ENCODE data around the gene KIF6. TPM values are rescaled to one million over a fixed set of nuclear protein-coding genes. Genes with fewer than 3 reads are reported as not detected.

The KIF6 gene
- polyA plus RNA-seq, 3 donors = not detected

- Mint-ChIP-seq H3K9me3 (peaks cover 0 to 2% (median 2%) of the 10 kb centered on the region in 7 donors), H3K27me3 (ENCODE audit: low read depth in 3 of 3) (peaks cover 0 to 2% (median 1%) of the 10 kb centered on the region in 3 donors), H3K4me3 (no peak overlapping the region), H3K27ac (no peak overlapping the region), H3K4me1 (no peaks in the 10 kb centered on the region), H3K36me3 (no peaks in the 10 kb centered on the region)
- intact Hi-C loops (cut with micrococcal nuclease) = no loop called here
- H3K4me3 ChIP-seq (replicated peaks in 1 of 3; ENCODE audit: low read depth in 2 of 3, low read length in 3 of 3) = no peak overlapping the region
- H3K4me1 ChIP-seq (ENCODE audit: control insufficient read depth in 1 of 2, insufficient read depth in 2 of 2, low read length in 2 of 2) = no peaks in the 10 kb centered on the region
- no peak overlapping the region for H2AFZ ChIP-seq (ENCODE audit: insufficient read depth, low read depth, low read length, poor library complexity, severe bottlenecking)
- no peaks in the 10 kb centered on the region for H3K27me3 ChIP-seq (ENCODE audit: control insufficient read depth in 2 of 2, insufficient read depth in 2 of 2, low read length in 2 of 2)
- H3K9ac ChIP-seq (ENCODE audit: insufficient read depth, low read length, poor library complexity, severe bottlenecking) = no peak overlapping the region
- no peak for DNase-seq
- no peaks in the 10 kb centered on the region for H3K79me2 ChIP-seq (ENCODE audit: insufficient read depth, low read length)
- TF ChIP-seq CTCF (IDR thresholded peaks at IDR 0.05) = no peak
- no peaks in the 10 kb centered on the region for H4K20me1 ChIP-seq (ENCODE audit: insufficient read depth, low read length)
- H3K9me3 ChIP-seq (replicated peaks in 1 of 2; ENCODE audit: control insufficient read depth in 1 of 2, insufficient read depth in 1 of 2, low read length in 2 of 2) = no peaks in the 10 kb centered on the region
- no peaks in the 10 kb centered on the region for H3K36me3 ChIP-seq (replicated peaks in 1 of 2; ENCODE audit: control insufficient read depth in 1 of 2, insufficient read depth in 2 of 2, low read length in 2 of 2)
- no peak overlapping the region for H3K27ac ChIP-seq (ENCODE audit: low read depth in 1 of 2, low read length in 2 of 2)
- H3K4me2 ChIP-seq (replicated peaks; ENCODE audit: extremely low read depth, low read length, poor library complexity, severe bottlenecking) = no peak overlapping the region
- WGBS (ENCODE audit: insufficient coverage) = 100% methylated on average over 2 of the region's 2 CpGs
Observed at GRCh38 chr6:39593646-39594045, 131.6 kb downstream of the KIF6 start.

GRCh38 chr6:39590871-39591393 lies 134.3 kb downstream of the KIF6 start:
- Mint-ChIP-seq H3K9me3 (peaks cover 0 to 2% (median 1%) of the 10 kb centered on the region in 7 donors), H3K27ac (no peak overlapping the region), H3K4me3 (no peak overlapping the region), H3K36me3 (no peaks in the 10 kb centered on the region), H3K4me1 (no peaks in the 10 kb centered on the region), H3K27me3 (ENCODE audit: low read depth in 3 of 3) (peaks cover 0 to 1% (median 0%) of the 10 kb centered on the region in 3 donors)
- Histone ChIP-seq H3K4me3 (replicated peaks in 1 of 3; ENCODE audit: low read depth in 2 of 3, low read length in 3 of 3) (no peak overlapping the region), H3K9ac (ENCODE audit: insufficient read depth, low read length, poor library complexity, severe bottlenecking) (no peak overlapping the region), H3K4me2 (replicated peaks; ENCODE audit: extremely low read depth, low read length, poor library complexity, severe bottlenecking) (no peak overlapping the region), H3K9me3 (replicated peaks in 1 of 2; ENCODE audit: control insufficient read depth in 1 of 2, insufficient read depth in 1 of 2, low read length in 2 of 2) (no peaks in the 10 kb centered on the region), H3K79me2 (ENCODE audit: insufficient read depth, low read length) (no peaks in the 10 kb centered on the region), H3K27ac (ENCODE audit: low read depth in 1 of 2, low read length in 2 of 2) (no peak overlapping the region), H3K36me3 (replicated peaks in 1 of 2; ENCODE audit: control insufficient read depth in 1 of 2, insufficient read depth in 2 of 2, low read length in 2 of 2) (no peaks in the 10 kb centered on the region), H2AFZ (ENCODE audit: insufficient read depth, low read depth, low read length, poor library complexity, severe bottlenecking) (no peak overlapping the region), H4K20me1 (ENCODE audit: insufficient read depth, low read length) (no peaks in the 10 kb centered on the region), H3K4me1 (ENCODE audit: control insufficient read depth in 1 of 2, insufficient read depth in 2 of 2, low read length in 2 of 2) (no peaks in the 10 kb centered on the region), H3K27me3 (ENCODE audit: control insufficient read depth in 2 of 2, insufficient read depth in 2 of 2, low read length in 2 of 2) (no peaks in the 10 kb centered on the region)
- no peak for TF ChIP-seq CTCF (IDR thresholded peaks at IDR 0.05)
- no peak for DNase-seq
- WGBS (ENCODE audit: insufficient coverage) = no CpG with 5 or more reads among the region's 5 CpGs
- intact Hi-C loops (cut with micrococcal nuclease) = no loop called here

All from CD14-positive monocyte (primary cell).